Fibroblast of gingiva (primary cell): ENCODE results near the gene ERBB2.
"Not testable (repeated sequence)": the region's sequence is repeated elsewhere in the genome, so short reads cannot be mapped to it uniquely, and the experiment has no call there.

Experiments
- DNase-seq: peaks from one replicate; pipeline ENCODE4 v3.0.0-alpha.2; 2011; ENCODE audit warnings: low read depth

ERBB2 gene

DNA sequence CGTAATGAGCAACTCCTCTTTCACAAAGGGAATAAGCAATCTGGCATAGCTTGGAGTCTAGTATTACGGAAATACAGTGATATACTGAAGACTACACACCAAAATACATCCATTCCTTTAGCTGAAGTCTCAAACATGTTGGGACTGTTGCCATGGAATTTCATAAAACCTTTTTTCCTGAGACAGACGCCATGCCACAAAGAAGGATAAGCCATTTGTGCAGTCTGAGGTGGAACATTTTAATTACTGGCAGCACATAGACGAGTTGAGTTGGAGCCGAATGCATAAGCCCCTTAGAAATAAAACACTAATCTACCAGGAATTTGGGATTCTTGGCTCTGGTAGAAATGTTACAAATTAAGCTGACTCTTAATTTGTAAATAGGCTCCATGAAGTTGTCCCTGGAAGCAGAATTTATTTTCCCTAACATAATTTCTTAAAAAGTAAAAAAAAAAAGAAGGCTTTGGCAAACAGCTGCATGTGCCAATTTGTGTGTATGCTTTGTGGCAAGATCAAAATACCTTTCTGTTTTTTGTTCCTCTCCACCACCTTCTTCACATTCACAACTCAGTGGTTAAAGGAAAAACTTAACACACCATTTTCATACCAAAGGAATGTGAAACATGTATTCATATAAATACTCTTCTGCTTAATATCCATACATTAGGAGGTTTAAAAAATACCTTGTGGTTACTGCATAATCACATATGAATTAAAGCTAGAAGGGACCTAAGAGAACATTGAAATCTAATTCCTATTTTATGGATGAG, 63.4 kb downstream of the ERBB2 start:
- no peak for DNase-seq

DNA sequence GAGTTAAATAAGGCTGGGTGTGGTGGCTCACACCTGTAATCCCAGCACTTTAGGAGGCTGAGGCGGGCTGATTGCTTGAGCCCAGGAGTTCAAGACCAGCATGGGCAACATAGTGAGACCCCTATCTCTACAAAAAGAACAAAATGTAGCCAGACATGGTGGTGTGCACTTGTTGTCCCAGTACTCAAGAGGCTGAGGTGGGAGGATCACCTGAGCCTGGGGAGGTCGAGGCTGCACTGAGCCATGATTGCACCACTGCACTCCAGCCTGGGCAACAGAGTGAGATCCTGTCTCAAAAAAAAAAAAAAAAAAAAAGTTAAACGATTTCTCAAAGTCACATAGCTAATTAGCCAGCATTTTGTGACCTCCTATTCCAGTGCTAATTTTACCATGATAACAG, 64.3 kb downstream of the ERBB2 start:
- DNase-seq = not testable (repeated sequence)

DNA sequence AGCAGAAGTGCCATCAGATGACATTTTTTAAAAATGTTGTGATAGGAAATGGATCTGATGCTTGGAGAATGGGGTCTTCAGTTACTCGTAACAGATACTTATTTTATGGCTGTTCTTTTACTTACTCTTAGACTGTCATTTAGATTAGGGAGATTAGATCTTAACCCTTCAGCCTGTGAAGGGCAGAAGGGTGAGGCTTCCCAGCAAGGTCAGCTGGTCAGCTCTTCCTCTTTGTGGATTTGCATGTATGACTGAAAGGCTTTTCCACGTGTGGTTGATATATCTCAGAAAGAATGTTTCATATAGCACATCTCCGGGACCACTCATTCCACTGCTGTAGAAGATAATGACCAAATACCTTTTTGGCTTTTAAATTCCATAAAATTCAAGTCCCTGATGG, 65.3 kb downstream of the ERBB2 start:
- DNase-seq = no peak

DNA sequence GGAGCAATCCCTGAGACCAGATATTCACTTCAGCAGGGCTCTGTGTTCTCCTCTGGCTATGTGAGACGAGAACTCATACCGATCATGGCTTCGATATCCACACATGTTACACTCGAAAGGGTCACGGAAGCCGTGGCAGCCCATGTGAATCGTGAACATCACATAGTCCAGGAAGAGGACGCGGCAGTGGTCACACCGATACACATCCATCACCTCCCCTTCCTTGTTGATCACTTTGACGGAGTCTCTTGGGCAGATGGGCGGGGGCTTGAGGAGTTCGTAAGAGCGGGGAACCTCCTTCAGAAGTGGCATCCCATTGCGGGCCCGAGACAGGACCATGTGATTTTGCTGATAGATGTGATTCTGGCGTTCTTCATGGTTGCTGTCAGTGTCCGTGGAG, 65.9 kb downstream of the ERBB2 start:
- no peak for DNase-seq

DNA sequence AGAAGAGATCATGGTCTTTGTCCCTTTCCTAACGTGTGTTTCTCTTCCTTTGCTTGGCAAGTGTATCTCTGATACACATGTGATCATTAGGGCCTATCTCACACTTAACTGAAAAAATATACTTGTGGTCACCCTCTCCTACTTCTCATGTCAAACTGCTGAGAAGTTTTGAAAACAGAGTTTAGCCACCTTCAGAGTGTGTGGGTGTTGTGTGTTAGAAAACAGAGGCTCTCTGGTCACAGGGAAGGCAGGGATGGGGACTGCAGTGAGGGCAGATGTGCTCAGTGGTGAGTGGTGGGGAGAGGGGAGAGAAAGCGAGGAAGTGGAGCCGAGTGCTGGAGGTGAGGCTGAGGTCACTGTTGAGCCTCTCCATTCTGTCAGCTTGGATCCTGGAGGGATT, 67.3 kb downstream of the ERBB2 start:
- no peak for DNase-seq

DNA sequence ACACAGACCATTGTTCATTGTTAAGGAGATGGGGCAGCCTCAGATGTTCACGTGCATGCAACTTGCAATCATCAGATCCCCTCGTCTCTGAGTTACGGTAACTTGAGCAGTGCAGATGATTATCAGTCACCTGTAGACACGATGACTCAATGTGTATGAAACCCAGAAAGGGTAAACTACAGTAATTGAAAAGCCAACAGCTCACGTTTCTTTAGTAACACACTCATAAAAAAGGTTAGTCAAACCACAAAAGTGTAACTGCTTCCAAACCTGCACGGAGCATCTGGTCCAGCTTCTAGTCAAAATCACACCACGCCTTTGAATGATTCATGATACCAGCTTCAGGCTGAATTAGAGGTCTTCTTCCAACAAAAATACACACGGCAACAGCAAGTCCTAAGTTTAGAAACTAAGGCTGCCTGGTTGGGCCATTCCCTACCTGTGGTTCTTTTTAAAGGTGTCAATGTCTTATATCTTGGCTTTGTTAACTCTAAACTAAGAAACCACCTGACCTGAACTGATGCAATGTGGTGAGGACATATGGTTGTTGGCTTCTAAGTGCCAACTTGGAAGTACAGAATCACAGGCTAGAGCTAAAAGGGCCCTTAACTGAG, 70.2 kb downstream of the ERBB2 start:
- DNase-seq = no peak

DNA sequence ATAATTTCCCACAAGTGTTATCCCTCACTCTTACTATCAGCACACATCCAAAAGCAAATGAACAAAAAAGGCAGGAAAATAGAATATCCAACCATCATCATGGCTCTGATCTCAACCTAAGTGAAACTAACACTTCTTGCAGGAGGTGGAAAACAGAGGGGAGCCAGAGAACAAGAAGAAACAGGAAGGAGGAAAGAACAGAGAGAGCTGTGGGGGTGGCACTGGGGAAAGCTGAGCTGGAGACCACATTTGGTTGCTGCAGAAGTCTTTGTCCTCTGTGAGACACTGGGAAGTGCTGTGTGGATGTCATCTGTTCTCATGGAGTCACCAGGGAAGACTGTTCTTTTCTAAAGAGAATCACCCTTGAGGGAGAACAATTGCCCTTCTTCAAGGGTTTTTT, 72.6 kb downstream of the ERBB2 start:
- no peak for DNase-seq

DNA sequence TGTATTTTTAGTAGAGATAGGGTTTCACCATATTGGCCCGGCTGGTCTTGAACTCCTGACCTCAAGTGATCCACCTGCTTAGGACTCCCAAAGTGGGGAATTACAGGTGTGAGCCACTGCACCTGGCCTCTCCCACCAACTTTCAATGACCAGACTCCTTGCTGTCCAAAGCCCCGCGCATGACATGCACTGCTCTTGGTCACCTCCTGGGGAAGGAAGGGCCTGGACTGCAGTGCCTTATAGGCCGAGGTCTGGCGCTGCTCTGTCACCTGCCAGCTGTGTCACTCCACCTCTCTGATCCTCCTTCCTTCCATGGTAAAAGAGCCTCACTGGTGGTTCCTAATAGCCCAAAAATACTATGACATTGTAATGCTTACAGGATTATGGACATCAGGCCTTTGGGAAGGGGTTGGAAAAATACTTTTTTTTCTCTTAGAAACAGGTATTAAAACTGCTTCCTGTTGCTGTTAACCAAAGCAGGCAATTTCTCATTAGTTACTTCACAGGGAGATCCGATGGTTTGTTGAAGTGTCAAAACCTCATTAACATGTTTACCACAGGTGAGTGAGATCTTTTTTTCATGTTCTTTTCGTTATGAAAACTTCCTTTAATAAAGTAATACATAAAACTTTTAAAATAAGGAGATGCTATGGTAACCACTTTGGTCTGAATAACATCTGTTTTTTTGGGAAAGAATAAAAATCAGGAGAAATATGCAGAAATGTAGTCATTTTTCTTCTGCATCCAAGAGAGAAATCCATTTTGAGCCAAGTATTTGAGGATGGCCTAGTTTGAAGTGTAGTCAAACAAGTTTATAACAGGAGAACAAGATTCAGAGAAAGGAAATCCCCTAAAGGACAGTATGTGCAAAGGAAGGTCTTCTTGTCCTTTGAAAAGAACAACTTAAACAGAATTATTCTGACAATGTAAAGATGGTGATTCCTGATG, 73.4 kb downstream of the ERBB2 start:
- no peak for DNase-seq

DNA sequence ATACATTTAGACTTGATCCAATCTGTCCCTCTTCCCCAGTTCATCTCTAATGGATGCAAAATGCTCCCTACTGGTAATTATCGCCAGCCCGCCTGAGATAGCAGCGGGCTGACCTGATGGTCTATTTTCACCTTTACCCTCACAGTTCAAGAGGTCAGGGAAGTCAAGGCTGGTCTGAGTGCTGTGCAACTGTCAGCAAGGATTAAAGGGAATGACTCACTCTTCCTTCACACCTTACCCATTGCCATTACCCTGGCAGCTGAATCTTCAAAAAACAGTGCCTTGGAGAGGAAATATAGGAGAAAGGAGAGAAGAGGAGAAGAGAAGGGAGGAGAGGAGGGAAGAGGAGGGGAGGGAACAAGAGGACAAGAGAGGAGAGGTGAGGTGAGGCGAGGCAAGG, 74.2 kb downstream of the ERBB2 start:
- no peak for DNase-seq

DNA sequence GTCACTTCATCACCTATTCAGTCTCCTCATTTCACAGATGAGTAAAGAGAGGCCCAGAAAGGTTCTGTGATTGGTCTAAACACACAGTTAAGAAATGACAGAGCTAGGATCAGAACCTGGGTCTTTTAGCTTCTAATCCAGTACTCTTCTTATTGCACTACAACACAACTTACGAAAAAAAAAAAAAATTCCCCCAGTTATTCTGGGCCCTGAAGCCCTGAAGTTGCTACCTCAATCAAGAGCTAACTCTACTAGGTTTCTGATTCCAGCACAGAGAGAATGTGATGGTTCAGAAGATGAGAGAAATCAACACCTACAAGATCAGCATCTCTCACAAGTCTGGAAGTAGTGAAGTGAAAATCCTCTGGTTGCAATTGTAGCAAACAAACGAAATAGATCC, 75.2 kb downstream of the ERBB2 start:
- no peak for DNase-seq

DNA sequence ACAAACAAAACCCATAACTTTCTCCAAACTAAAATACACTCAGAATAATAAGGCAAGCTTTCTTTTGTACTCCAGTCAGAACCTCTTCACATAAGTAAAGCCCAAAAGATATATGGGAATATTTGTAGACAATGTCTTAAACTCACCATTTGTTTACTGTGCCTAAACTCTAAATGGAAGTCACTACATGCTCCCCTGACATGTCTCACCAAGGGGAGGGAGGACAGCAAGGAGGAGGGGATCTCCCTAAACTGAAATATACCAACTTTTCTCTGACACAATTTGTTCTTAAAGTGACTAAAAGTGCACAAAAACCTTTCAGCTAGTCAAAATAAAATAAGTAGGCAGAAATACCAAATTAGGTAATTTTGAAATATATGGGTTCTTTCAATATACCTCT, 76.4 kb downstream of the ERBB2 start:
- DNase-seq = no peak

DNA sequence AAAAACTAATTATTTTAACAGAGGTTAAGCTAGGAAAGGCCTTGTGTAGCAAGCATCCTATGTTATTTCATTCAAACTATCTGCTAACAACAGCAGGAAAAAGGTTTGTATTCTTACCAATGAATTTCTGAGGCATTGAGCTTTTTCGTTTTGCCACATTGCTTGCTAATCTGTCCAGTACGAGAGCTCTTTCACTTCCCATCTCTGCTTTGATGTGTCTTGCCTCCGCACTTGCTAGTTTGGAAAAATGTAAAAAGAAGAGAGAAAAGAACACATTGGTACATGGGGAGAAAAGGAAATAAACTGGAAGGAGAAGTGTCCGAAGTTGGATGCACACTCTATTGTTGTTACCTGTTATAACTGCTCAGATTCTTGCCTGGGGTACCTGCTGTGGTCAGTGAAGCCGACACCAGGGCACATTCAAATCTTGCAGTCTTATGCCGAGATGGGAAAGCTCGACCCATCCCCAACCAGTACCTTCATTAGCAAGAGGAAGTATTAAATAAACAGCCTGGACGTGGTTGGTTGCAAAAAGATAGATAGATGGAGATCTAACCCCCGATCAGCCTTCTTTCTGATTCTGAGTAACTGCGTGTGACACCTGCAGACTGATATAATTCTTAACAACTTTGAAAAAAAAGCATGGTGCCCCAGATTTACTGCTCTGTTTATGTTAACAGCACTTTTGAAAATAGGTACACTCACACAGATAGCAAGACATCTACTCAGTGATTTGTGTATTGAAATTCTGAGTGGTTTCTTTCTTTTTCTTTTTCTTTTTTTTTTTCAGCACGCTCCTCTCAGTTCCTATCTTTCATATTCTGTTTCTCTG, 77.9 kb downstream of the ERBB2 start:
- DNase-seq = no peak
